22Rv1 (cell line): ENCODE results near the gene SLC15A5.

ENCODE experiments used
- CTCF ChIP-seq: fragments of 450-650 bp; IDR thresholded peaks from 2 replicates; pipeline ENCODE4 v1.5.1; 2017; ENCODE audit warnings: mild to moderate bottlenecking
- ZFX ChIP-seq: fragments of 450-650 bp; IDR thresholded peaks from 2 replicates; pipeline ENCODE4 v1.6.1; 2017; ENCODE audit warnings: antibody characterized with exemption, borderline replicate concordance

DNA sequence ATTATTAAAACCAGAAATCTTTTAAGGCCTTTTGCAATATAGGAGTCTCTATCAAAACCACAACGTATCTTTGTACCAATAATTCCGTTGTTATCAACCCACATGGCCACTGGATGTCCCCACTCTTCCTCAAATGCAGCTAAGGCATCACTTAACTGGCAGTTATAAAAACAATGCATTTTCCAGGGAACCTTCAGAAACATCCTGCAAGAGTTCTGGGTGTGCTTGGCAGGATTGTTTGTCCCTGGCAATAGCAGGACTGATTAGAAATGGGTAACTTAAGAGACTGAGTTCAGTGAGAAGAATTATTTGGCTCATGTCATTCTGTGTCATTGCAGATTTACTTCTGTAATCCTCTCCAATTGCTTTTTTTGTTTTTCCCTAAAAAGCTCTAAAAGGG, 112.0 kb downstream of the SLC15A5 start:
- TF ChIP-seq CTCF (peak; percentile 87), ZFX (no peak)
